GM18519 (cell line): Measurements from ENCODE around the gene TMEM45B.
"Not testable (repeated sequence)": the region's sequence is repeated elsewhere in the genome, so short reads cannot be mapped to it uniquely, and the experiment has no call there.

Experiments
- ATAC-seq: cut with Tn5 transposase; IDR thresholded peaks from one replicate; pipeline ENCODE4 v1.9.1; 2021; ENCODE audit warnings: mild to moderate bottlenecking, moderate library complexity; ENCODE audit not compliant: unreplicated experiment, low FRiP score

TMEM45B gene

DNA sequence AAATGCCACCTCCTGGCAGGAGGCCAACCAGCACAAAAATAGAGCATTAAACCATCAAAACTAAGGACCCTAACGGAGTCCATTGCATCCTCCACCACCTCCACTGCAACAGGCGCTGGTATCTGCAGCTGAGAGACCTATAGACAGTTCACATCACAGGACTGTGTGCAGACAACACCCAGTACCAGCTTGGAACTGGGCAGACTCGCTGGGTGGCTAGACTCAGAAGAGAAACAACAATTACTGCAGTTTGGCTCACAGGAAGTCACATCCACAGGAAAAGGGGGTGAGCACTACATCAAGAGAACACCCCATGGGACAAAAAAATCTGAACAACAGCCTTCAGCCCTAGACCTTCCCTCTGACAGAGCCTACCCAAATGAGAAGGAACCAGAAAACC is 11.6 kb upstream of the TMEM45B start:
- no peak for ATAC-seq

DNA sequence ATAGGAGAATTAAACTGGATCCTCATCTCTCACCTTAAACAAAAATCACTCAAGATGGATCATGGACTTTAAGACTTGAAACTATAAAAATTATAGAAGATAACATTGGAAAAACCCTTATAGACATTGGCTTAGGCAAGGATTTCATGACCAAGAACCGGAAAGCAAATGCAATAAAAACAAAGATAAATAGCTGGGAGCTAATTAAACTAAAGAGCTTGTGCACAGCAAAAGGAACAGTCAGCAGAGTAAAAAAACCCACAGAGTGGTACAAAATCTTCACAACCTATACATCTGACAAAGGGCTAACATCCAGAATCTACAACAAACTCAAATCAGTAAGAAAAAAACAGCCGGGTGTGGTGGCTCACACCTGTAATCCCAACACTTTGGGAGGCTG is 7.4 kb upstream of the TMEM45B start:
- ATAC-seq = not testable (repeated sequence)

DNA sequence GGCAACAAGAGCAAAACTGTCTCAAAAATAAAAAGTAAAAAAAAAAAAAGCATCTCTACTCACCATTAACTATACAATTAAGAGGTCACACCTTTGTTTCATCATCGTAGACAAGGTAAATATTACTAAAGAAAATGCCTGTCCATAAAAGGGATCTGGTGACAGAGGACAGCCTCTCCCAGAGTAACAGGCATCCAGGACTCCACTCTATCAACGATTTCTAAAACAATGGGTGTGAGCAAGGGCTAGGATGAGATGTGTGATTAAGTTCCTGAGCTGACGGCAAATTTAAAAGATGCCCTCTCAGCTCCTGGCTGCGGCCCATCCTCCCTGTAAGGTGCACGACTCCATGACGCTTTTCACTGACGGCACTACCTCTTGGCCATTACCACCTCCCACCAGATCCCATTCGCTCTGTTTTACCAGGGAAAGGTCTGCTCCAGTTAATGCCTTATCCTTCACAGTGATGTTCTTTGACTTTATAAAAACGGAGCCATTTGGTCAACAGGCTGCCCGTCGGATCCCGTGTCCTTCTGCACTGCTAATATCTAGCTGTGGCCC is 2.3 kb upstream of the TMEM45B start:
- no peak for ATAC-seq

DNA sequence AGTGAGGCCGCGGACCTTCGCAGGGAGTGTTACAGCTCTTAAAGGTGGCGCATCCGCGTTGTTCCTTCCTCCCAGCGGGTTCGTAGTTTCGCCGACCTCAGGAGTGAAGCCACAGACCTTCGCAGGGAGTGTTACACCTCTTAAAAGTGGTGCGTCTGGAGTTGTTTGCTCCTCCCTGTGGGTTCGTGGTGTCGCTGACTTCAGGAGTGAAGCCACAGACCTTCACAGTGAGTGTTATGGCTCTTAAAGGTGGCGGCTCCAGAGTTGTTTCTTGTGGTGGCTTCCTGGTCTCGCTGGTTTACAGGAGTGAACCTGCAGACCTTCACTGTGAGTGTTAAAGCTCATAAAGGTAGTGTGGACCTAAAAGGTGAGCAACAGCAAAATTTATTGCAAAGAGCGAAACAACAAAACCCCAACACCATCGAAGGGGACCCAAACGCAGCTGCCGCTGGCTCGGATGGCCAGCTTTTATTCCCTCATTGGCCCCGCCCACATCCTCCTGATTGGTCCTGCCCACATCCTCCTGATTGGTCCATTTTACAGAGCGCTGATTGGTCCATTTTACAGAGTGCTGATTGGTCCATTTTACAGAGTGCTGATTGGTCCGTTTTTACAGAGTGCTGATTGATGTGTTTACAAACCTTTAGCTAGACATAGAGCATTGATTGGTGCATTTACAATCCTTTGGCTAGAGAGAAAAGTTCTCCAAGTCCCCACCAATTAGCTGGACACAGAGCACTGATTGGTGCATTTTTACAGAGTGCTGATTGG is 1.2 kb upstream of the TMEM45B start:
- no peak for ATAC-seq

DNA sequence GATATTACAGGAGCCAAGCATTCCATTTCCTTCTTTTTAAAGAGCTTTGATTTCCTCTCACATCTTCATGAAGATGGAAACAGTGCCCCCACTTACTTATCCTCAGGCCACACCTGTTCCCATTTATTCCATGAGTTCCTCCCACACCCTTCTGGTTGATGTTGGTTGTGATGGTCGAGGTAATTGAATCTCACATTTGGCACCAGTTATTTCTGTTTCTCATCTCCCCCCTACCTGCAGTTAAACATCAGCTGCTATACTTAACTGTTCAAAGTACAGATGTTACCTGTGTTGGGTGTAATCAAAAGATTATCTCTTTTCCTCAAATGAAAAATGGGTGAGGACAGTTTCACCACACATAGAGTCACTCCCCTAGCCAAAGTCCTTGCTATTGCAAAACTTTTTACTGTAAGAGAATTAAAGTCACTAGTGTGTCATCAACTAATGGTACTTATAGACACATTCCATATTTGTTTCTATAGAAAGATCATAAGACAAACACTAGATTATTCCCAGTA is 1.9 kb downstream of the TMEM45B start:
- no peak for ATAC-seq

DNA sequence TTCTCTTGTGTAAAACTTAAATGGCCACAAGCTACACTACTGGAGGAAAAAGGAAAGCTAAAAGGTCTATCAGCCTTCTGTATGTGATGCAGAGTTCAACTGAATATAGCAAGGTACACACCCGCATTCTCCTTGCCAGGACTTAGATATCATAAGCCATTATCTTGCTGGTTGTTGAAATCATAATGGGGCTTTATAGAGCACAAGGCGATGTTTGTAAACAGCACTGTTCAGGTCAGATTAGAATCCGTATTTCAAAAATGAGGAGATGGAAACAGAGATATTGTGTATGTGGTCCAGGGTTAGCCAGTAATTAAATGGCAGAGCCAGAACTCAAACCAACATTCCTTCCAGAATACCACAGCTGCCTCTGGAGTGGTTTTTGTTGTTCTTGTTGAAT is 2.6 kb downstream of the TMEM45B start:
- ATAC-seq = not testable (repeated sequence)

DNA sequence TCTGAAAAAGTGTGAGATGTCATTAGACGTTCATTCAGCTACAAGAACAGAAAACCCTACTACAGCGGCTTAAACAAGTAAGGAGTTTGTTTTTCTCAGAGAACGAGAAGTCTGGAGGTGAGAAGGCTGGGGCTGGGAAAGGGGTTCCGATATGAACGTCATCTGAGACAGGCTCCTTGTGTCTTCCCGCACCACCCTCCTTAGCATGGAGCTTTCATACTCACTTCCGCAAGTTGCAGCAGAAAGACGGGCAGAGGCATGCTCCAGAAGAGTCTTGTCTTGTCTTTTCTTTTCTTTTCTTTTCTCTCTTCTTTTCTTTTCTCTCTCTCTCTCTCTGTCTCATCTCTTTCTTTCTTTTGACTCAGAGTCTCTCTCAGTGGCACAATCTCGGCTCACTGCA is 3.6 kb downstream of the TMEM45B start:
- no peak for ATAC-seq

DNA sequence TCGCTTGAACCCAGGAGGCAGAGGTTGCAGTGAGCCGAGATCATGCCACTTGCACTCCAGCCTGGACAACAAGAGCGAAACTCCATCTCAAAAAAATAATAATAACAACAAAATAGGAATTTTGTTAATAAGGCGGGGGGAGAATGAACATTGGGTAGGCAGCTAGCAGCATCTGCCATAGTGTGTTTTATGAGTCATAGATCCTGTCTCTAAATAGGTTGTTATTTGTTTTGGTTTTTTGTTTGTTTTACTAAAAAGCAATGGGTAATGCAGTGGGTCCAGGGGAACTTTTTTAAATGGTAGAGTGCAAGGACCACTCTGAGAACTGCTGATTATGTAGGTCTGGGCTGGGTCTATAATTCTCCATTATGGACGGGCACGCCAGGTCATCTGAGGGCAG is 4.6 kb downstream of the TMEM45B start:
- ATAC-seq = not testable (repeated sequence)

DNA sequence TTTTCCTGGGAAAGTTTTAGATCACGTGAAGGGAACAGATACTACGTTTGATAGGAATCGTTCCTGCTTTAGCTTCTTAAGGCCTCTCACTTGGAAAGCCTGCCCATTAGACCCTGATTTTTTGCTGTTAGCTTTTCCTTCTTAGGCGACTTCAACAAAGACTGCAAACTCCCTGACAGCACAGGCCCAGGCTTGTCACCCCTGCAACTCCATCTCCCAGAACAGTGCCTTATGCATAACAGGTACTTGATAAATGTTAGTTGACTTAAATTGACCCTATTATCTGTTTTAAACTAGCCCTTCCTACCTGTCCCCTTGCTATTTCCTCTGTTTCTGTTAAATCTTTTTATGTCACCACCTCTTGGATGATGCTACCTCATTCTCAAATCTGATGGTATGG is 7.6 kb downstream of the TMEM45B start:
- ATAC-seq = not testable (repeated sequence)

DNA sequence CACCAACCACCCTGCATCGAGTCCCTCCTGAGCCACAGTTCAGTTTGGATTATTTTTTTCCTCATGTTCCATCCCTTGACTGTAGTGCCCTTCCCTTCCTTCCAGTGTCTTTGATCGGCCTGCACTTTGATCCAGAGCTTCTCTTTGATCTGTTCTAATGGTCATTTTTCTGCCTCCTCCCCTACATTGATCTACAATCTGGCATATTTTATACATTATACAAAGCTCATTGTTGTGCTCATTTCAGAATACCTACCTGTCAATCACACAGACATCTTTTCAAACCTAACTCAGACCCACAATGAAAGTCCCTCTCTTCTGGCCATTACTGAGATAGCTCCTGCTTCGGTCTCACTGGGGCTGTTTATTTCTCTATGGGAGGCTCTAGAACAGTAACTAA is 8.2 kb downstream of the TMEM45B start:
- ATAC-seq = not testable (repeated sequence)

DNA sequence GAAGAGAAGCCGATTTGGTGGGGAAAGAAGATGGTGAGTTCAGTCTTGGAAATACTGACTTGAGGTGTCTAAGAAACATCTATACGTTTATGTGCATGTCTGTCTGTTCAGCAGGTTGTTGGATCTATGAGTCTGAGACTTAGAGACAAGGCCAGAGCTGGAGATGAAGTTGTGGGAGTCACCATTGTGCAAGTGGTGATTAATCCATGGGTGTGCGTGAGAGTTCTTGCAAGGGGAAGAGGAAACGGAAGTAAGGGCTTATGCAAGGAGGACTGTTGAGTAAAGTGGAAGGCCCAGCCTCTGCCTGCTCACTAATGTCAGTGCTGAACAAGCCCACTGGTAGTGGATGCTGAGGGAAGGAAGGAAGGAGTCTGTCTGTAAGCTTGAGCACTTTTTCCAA is 9.7 kb downstream of the TMEM45B start:
- no peak for ATAC-seq

DNA sequence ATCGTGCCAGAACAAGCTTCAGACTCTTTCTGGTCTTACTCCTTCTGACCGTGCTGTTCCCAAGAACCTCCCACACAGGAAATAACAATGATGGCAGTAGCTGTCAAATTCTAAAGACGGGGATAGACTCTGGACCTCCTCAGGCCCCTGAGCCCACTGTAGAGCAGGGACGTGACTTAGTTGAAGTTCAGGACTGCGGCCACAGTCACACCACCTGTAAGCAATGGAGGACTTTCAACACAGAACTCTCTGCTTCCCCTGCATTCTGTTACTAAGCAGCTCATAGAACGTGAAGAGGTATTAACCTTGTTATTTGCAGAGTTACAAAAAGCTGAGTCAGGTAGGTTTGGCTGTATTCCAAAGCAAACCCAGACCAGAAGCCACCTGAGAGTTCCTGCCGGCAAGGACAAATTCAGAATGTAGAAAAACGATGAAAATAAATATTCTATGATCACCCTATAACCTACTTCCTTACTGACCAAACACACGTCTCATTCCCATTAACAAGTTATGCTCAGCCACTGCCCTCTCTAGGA is 12.7 kb downstream of the TMEM45B start:
- ATAC-seq = no peak

DNA sequence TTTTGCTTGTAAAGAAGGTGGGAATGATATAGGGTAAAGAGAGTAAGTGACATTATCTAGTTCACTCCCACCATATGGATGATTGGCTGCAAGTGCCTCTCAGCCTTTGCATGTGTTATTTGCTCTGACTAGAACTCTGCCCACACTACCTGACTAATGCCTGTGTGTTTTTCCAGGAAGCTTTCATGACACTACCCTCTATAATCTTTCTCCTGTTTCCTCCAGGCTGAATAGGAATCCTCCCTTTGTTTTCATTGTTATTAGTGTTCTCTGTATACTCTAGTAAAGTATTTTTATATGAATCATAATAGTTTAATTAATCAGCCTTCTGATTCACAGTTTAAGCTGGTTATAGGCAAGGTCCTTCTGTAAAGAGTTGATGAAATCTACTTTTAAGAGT is 13.8 kb downstream of the TMEM45B start:
- ATAC-seq = not testable (repeated sequence)

DNA sequence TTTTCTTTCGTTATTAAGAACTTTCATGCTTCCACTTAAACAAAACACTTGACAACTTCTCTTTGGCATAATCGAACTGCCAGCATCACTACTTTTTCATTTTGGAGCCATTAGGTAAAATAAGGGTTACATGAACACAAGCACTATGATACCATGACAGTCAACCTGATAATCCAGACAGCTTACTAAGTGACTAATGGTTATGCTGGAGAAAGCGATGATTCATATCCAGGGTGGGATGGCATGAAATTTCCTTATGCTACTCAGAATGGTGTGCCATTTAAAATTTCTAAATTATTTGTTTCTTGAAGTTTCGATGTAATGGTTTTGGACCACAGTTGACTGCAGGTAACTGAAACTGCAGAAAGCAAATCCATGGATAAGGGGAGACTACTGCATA is 15.6 kb downstream of the TMEM45B start:
- ATAC-seq = not testable (repeated sequence)

DNA sequence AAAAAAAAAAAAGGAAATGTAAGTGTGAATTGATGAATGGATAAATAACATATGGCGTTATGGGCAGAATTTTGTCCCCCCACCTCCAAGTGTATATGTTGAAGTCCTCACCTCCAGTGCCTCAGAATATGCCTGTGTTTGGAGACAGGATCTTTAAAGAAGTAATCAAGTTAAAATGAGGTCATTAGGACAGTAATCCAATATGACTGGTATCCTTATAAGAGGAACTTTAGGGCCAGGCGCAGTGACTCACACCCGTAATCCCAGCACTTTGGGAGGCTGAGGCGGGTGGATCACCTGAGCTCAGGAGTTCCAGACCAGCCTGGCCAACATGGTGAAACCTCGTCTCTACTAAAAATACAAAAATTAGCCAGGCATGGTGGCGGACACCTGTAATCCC is 17.6 kb downstream of the TMEM45B start:
- ATAC-seq = not testable (repeated sequence)

DNA sequence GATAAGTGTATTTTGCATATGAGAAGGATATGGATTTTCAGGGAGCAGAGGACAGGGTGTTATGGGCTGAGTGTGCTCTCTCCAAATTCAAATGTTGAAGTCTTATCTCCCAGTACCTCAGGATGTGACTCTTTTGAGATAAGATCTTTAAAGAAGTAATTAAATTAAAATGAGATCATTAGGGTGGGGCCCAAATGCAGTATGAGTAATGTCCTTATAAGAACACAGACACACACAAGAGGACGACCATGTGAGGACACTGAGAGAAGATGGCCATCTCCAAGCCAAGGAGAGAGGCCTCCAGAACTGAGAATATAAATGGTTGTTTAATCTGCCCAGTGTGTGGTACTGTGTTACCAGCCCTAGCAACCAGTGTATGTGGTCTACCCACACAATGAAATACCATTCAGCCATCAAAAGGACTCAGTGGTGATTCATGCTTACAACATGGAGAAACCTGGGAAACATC is 20.8 kb downstream of the TMEM45B start:
- not testable (repeated sequence) for ATAC-seq

DNA sequence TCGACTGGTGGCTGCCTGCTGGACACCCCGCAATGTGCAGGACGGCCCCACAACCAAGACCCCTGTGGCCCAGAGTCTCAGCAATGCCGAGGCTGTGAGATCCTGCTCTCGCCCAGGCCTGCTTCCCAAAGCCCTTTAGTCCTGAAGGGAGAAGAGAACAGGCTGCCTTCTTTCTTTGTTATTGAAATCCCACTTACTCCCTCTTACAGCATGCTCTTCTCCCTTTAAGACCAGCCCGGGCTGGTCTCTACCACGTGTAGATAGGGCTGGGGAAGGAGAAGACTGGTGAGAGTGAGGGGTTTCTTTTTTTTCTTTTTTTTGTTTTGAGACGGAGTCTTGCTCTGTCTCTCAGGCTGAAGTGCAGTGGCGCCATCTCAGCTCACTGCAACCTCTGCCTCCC is 21.3 kb downstream of the TMEM45B start:
- ATAC-seq = no peak

DNA sequence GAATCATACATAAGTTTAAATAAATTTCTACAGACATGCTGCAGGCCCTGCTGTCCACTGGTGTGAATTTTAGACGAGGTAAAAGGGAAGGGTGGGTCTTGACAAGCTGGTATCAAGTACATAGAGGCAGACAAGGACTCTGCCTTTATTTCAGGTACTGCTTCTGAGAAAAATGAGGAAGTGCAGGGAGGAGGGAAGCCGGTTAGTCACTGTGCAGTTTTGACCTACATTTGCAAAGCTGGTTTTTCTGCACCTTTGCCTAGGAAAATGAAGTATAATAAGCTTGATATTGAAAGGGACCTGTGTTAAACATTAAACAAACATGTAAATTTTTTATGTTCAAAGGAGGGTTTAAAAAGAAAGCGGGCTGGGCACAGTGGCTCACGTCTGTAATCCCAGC is 24.6 kb downstream of the TMEM45B start:
- ATAC-seq = no peak

DNA sequence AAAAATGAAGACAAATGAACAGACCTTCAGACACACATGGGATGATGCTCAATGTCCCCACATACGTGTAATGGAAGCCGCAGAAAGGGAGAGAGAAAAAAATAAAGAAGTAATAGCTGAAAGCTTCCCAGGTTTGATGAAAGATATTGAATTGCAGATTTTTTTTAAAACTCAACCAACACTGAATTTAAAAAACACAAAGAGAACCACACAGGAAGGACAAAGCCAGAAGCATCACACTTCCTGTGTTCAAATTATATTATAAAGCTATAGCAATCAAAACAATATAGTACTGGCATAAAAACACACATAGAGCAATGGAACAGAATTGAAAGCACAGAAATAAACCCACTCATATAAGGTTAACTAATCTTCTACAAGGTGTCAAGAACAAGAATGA is 26.5 kb downstream of the TMEM45B start:
- ATAC-seq = no peak

DNA sequence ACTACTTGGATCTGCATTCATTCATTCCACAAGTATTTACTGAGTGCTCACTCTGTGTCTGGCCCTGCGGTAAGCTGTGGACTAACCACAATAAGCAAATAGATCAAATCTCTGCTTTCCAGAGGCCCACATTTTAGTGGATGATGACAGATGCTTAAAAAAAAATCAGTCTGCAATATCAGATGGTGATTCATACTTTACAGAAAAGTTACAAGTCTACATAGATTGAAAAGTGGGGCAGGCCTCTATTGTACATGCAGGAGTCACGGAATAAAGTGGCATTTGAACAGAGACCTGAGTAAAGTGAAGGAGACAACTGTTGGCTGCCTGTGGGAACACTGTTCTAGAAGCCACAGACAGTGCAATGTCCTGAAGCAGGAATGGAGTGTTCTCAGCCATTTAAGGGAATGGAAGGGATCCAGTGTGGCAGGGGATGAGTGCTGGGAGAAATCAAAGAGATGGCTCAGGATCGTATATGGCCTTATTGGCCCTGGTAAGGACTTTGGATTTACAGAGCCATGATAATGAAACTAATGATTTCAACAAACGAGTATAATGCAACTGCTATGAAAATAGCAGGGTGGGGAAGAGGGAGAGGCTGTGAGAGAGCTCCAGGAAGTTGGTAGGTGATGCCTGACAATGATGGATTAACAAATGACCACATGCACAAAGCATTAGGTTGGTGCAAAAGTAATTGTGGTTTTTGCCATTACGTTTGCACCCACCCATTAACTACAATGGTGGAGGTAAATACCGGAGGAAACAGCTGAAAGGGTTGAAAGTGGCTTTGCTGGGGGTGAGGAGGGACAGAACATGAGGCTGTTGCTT is 31.1 kb downstream of the TMEM45B start:
- ATAC-seq = no peak

DNA sequence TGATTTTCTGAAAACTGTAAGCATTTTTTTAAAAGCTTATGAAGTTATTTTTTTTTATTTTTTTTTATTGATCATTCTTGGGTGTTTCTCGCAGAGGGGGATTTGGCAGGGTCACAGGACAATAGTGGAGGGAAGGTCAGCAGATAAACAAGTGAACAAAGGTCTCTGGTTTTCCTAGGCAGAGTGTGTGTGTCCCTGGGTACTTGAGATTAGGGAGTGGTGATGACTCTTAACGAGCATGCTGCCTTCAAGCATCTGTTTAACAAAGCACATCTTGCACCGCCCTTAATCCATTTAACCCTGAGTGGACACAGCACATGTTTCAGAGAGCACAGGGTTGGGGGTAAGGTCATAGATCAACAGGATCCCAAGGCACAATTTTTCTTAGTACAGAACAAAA is 31.7 kb downstream of the TMEM45B start:
- not testable (repeated sequence) for ATAC-seq
